Measurements from ENCODE around the gene SEBOX.

- TF ChIP-seq GATA2 (IDR thresholded peaks at IDR 0.05; ENCODE audit: low read depth, low read length) (no peak), GATA3 (IDR thresholded peaks at IDR 0.05; ENCODE audit: low read depth, low read length) (no peak)
Measured at GRCh38 chr17:28404812-28405570, 40.0 kb upstream of the SEBOX start.
